SK-N-SH treated with all-trans-retinoic acid at 6 μM for 48 hours (cell line): ENCODE results near the gene SH3D19.

ENCODE experiments used
- ATAC-seq: fragments of 200-7000 bp; cut with Tn5 transposase; 3 replicates; pipeline ENCODE4 v1.9.1; 2020; ENCODE audit warnings: mild to moderate bottlenecking, moderate library complexity
- ARNTL ChIP-seq: fragments of 450-650 bp; formaldehyde crosslinking; IDR thresholded peaks from 2 replicates; pipeline ENCODE4 v1.5.0; 2020; ENCODE audit warnings: low read depth, mild to moderate bottlenecking, moderate library complexity, borderline replicate concordance
- BACH2 ChIP-seq: fragments of 250-450 bp; sonication (Bioruptor Pico); IDR thresholded peaks from 2 replicates; pipeline ENCODE4 v1.9.0; 2021; ENCODE audit warnings: mild to moderate bottlenecking, borderline replicate concordance
- CSDC2 ChIP-seq: fragments of 250-450 bp; sonication (Bioruptor Pico); IDR thresholded peaks from 2 replicates; pipeline ENCODE4 v1.5.0; 2020; ENCODE audit warnings: mild to moderate bottlenecking, moderate library complexity
- CSRNP3 ChIP-seq: fragments of 250-450 bp; sonication (Bioruptor Pico); IDR thresholded peaks from 2 replicates; pipeline ENCODE4 v1.5.1; 2021; ENCODE audit warnings: mild to moderate bottlenecking, moderate library complexity
- GLIS3 ChIP-seq: fragments of 250-450 bp; sonication (Bioruptor Pico); IDR thresholded peaks from 2 replicates; pipeline ENCODE4 v1.5.0; 2020; ENCODE audit warnings: mild to moderate bottlenecking, moderate library complexity
- ISL1 ChIP-seq: fragments of 250-450 bp; sonication (Bioruptor Pico); IDR thresholded peaks from 2 replicates; pipeline ENCODE4 v2.1.2; 2022; ENCODE audit warnings: mild to moderate bottlenecking, moderate library complexity
- OSR1 ChIP-seq: fragments of 250-450 bp; sonication (Bioruptor Pico); IDR thresholded peaks from 2 replicates; pipeline ENCODE4 v1.8.0; 2022; ENCODE audit warnings: moderate library complexity, mild to moderate bottlenecking, inconsistent platforms
- PATZ1 ChIP-seq: fragments of 250-450 bp; sonication (Bioruptor Pico); IDR thresholded peaks from 2 replicates; pipeline ENCODE4 v1.8.0; 2020; ENCODE audit warnings: mild to moderate bottlenecking, moderate library complexity, borderline replicate concordance
- POU6F1 ChIP-seq: fragments of 250-450 bp; sonication (Bioruptor Pico); IDR thresholded peaks from 2 replicates; pipeline ENCODE4 v1.8.0; 2021; ENCODE audit warnings: low read depth, mild to moderate bottlenecking, moderate library complexity, borderline replicate concordance
- PPARA ChIP-seq: fragments of 250-450 bp; sonication (Bioruptor Pico); IDR thresholded peaks from 2 replicates; pipeline ENCODE4 v1.5.0; 2020; ENCODE audit warnings: mild to moderate bottlenecking, borderline replicate concordance
- RARB ChIP-seq: fragments of 250-450 bp; sonication (Bioruptor Pico); IDR thresholded peaks from 2 replicates; pipeline ENCODE4 v1.8.0; 2021; ENCODE audit warnings: mild to moderate bottlenecking, moderate library complexity
- SNAI2 ChIP-seq: fragments of 250-450 bp; sonication (Bioruptor Pico); IDR thresholded peaks from 2 replicates; pipeline ENCODE4 v1.5.0; 2020; ENCODE audit warnings: mild to moderate bottlenecking, moderate library complexity
- TOX ChIP-seq: fragments of 250-450 bp; sonication (Bioruptor Pico); IDR thresholded peaks from 2 replicates; pipeline ENCODE4 v1.8.0; 2021; ENCODE audit warnings: mild to moderate bottlenecking, moderate library complexity, borderline replicate concordance
- TSHZ2 ChIP-seq: fragments of 250-450 bp; sonication (Bioruptor Pico); IDR thresholded peaks from 2 replicates; pipeline ENCODE4 v1.5.0; 2020; ENCODE audit warnings: mild to moderate bottlenecking, moderate library complexity
- ZFP3 ChIP-seq: fragments of 250-450 bp; sonication (Bioruptor Pico); IDR thresholded peaks from 2 replicates; pipeline ENCODE4 v1.5.0; 2020; ENCODE audit warnings: mild to moderate bottlenecking, moderate library complexity
- ZFP30 ChIP-seq: fragments of 450-650 bp; formaldehyde crosslinking; IDR thresholded peaks from 2 replicates; pipeline ENCODE4 v1.5.0; 2022; ENCODE audit warnings: mild to moderate bottlenecking, moderate library complexity
- ZNF8 ChIP-seq: fragments of 450-650 bp; formaldehyde crosslinking; IDR thresholded peaks from 2 replicates; pipeline ENCODE4 v1.5.0; 2020; ENCODE audit warnings: mild to moderate bottlenecking, moderate library complexity

SH3D19 gene

GRCh38 chr4:151242305-151242704, 83.1 kb downstream of the SH3D19 start:
- no peak for ATAC-seq
- no peak for TF ChIP-seq ZNF8 (CRISPR knock-in tag)
- TF ChIP-seq ZFP30: no peak
- TF ChIP-seq SNAI2 (CRISPR knock-in tag): no peak
- TF ChIP-seq OSR1 (CRISPR knock-in tag): no peak
- no peak for TF ChIP-seq ARNTL
- TF ChIP-seq CSRNP3: no peak
- no peak for TF ChIP-seq ZFP3 (CRISPR knock-in tag)
- TF ChIP-seq RARB (CRISPR knock-in tag): no peak
- TF ChIP-seq BACH2 (CRISPR knock-in tag): no peak
- TF ChIP-seq GLIS3 (CRISPR knock-in tag): no peak
- TF ChIP-seq PATZ1 (CRISPR knock-in tag): no peak
- TF ChIP-seq TOX: no peak
- no peak for TF ChIP-seq PPARA (CRISPR knock-in tag)
- TF ChIP-seq POU6F1: no peak
- no peak for TF ChIP-seq TSHZ2 (CRISPR knock-in tag)

- TF ChIP-seq ZFP30 (no peak), ZFP3 (CRISPR knock-in tag) (no peak), TSHZ2 (CRISPR knock-in tag) (no peak), ZNF8 (CRISPR knock-in tag) (no peak), PPARA (CRISPR knock-in tag) (no peak), SNAI2 (CRISPR knock-in tag) (no peak), RARB (CRISPR knock-in tag) (no peak), ISL1 (CRISPR knock-in tag) (no peak), BACH2 (CRISPR knock-in tag) (no peak), CSDC2 (CRISPR knock-in tag) (no peak), ARNTL (no peak)
- ATAC-seq: no peak
Measured at GRCh38 chr4:151239608-151240007, 85.8 kb downstream of the SH3D19 start.

- peak; percentile 68; the same call in 2 of the 3 replicates for ATAC-seq
- TF ChIP-seq PATZ1 (CRISPR knock-in tag) (no peak), TSHZ2 (CRISPR knock-in tag) (no peak), ZFP30 (no peak)
Measured at GRCh38 chr4:151238477-151238876, 86.9 kb downstream of the SH3D19 start.
